OCI-LY1 (cell line): ENCODE data around the gene AUH.

ENCODE experiments used
- H2AFZ ChIP-seq: fragments of 200-600 bp; sonication (generic), shearing (Covaris generic); 2 replicates; pipeline ENCODE4 v1.6.0; 2014; ENCODE audit warnings: antibody characterized with exemption, mild to moderate bottlenecking, low read length
- H3F3A ChIP-seq: fragments of 200-600 bp; sonication (generic), shearing (Covaris generic); 2 replicates; pipeline ENCODE4 v1.6.0; 2014; ENCODE audit warnings: mild to moderate bottlenecking, antibody characterized with exemption, low read length, moderate library complexity; ENCODE audit not compliant: insufficient read depth
- H3K27ac ChIP-seq: fragments of 200-600 bp; sonication (generic); 2 replicates; pipeline ENCODE4 v1.5.1; 2014; ENCODE audit warnings: low read length, mixed run types, mild to moderate bottlenecking, low read depth; ENCODE audit not compliant: poor library complexity, severe bottlenecking
- H3K27me3 ChIP-seq: fragments of 200-600 bp; sonication (generic); 2 replicates; pipeline ENCODE4 v1.6.0; 2014; ENCODE audit warnings: antibody characterized with exemption, mild to moderate bottlenecking, low read length, moderate library complexity; ENCODE audit not compliant: insufficient read depth
- H3K36me3 ChIP-seq: fragments of 200-600 bp; sonication (generic); 2 replicates; pipeline ENCODE4 v1.6.1; 2014; ENCODE audit warnings: mild to moderate bottlenecking, antibody characterized with exemption, low read length, moderate library complexity, mixed read lengths; ENCODE audit not compliant: insufficient read depth
- H3K4me1 ChIP-seq: fragments of 200-600 bp; sonication (generic); 2 replicates; pipeline ENCODE4 v1.5.1; 2014; ENCODE audit warnings: mild to moderate bottlenecking, low read length, moderate library complexity; ENCODE audit not compliant: insufficient read depth, severe bottlenecking
- H3K4me2 ChIP-seq: fragments of 200-600 bp; sonication (generic), shearing (Covaris generic); 2 replicates; pipeline ENCODE4 v1.6.1; 2014; ENCODE audit warnings: low read length
- H3K4me3 ChIP-seq: fragments of 200-600 bp; sonication (generic); 2 replicates; pipeline ENCODE4 v1.5.1; 2014; ENCODE audit warnings: low read length, low read depth, mild to moderate bottlenecking, mixed read lengths; ENCODE audit not compliant: poor library complexity, severe bottlenecking
- H3K79me2 ChIP-seq: fragments of 200-600 bp; shearing (Covaris generic); 2 replicates; pipeline ENCODE4 v1.6.1; 2016; ENCODE audit warnings: mixed run types, low read length, mixed read lengths; ENCODE audit not compliant: insufficient read depth
- H3K9ac ChIP-seq: fragments of 200-600 bp; sonication (generic), shearing (Covaris generic); 2 replicates; pipeline ENCODE4 v1.6.1; 2014; ENCODE audit warnings: mild to moderate bottlenecking, low read length, mixed read lengths
- H3K9me2 ChIP-seq: fragments of 200-600 bp; sonication (generic), shearing (Covaris generic); 2 replicates; pipeline ENCODE4 v1.6.1; 2014; ENCODE audit warnings: low read depth, mild to moderate bottlenecking, low read length, mixed read lengths
- H3K9me3 ChIP-seq: fragments of 200-600 bp; shearing (Covaris generic); 2 replicates; pipeline ENCODE4 v1.6.1; 2014; ENCODE audit warnings: low read length, mixed read lengths
- H4K20me1 ChIP-seq: fragments of 200-600 bp; sonication (generic), shearing (Covaris generic); 2 replicates; pipeline ENCODE4 v1.6.0; 2016; ENCODE audit warnings: mild to moderate bottlenecking, low read length; ENCODE audit not compliant: insufficient read depth
- CTCF ChIP-seq: fragments of 200-600 bp; sonication (generic), shearing (Covaris generic); IDR thresholded peaks from 2 replicates; pipeline ENCODE4 v1.5.1; 2017; ENCODE audit warnings: mild to moderate bottlenecking, antibody characterized with exemption, low read length, moderate library complexity, mixed read lengths
- EZH2 ChIP-seq: fragments of 200-600 bp; sonication (generic), shearing (Covaris generic); IDR thresholded peaks from 2 replicates; pipeline ENCODE4 v1.8.0; 2017; ENCODE audit warnings: borderline replicate concordance, mixed run types, mild to moderate bottlenecking, antibody characterized with exemption, low read length, moderate library complexity, mixed read lengths

The AUH gene

GRCh38 chr9:91403665-91404543, 42.2 kb upstream of the AUH start:
- Histone ChIP-seq H3K9me2 (no peaks in the 10 kb centered on the region), H3K4me3 (no peak overlapping the region), H3K27me3 (no peaks in the 10 kb centered on the region), H3K4me1 (no peaks in the 10 kb centered on the region), H3F3A (no peaks in the 10 kb centered on the region), H3K79me2 (no peaks in the 10 kb centered on the region), H3K36me3 (no peaks in the 10 kb centered on the region), H3K27ac (no peak overlapping the region), H3K4me2 (no peak overlapping the region), H3K9me3 (no peaks in the 10 kb centered on the region), H3K9ac (no peak overlapping the region), H2AFZ (no peak overlapping the region), H4K20me1 (no peaks in the 10 kb centered on the region)
- no peak for TF ChIP-seq EZH2

GRCh38 chr9:91398926-91399325, 37.2 kb upstream of the AUH start:
- H3K9me2 ChIP-seq, result no peaks in the 10 kb centered on the region
- no peaks in the 10 kb centered on the region for H4K20me1 ChIP-seq
- H3K9me3 ChIP-seq, result no peaks in the 10 kb centered on the region
- H3K79me2 ChIP-seq, result no peaks in the 10 kb centered on the region
- H3K4me3 ChIP-seq, result no peak overlapping the region
- no peaks in the 10 kb centered on the region for H3K36me3 ChIP-seq
- TF ChIP-seq EZH2 (no peak), CTCF (no peak)
- H3K4me2 ChIP-seq, result no peak overlapping the region
- no peaks in the 10 kb centered on the region for H3F3A ChIP-seq
- H3K4me1 ChIP-seq, result no peaks in the 10 kb centered on the region
- no peak overlapping the region for H3K27ac ChIP-seq
- no peak overlapping the region for H2AFZ ChIP-seq
- no peak overlapping the region for H3K9ac ChIP-seq
- 0 out of 2 replicates have a peak, but pooled peaks cover 4% of the 10 kb centered on the region for H3K27me3 ChIP-seq

- Histone ChIP-seq H4K20me1 (no peaks in the 10 kb centered on the region), H3K9me3 (no peaks in the 10 kb centered on the region), H3K4me1 (no peaks in the 10 kb centered on the region), H2AFZ (no peak overlapping the region), H3K9me2 (no peaks in the 10 kb centered on the region), H3K4me3 (no peak overlapping the region), H3K79me2 (no peaks in the 10 kb centered on the region), H3K4me2 (no peak overlapping the region), H3K9ac (no peak overlapping the region), H3F3A (no peaks in the 10 kb centered on the region), H3K36me3 (no peaks in the 10 kb centered on the region), H3K27me3 (0 out of 2 replicates have a peak, but pooled peaks cover 4% of the 10 kb centered on the region), H3K27ac (no peak overlapping the region)
- no peak for TF ChIP-seq EZH2
- no peak for TF ChIP-seq CTCF
Observed at GRCh38 chr9:91395553-91396471, 34.1 kb upstream of the AUH start.
